ENCODE measurements around the gene KCNIP4.

Gene KCNIP4

DNA sequence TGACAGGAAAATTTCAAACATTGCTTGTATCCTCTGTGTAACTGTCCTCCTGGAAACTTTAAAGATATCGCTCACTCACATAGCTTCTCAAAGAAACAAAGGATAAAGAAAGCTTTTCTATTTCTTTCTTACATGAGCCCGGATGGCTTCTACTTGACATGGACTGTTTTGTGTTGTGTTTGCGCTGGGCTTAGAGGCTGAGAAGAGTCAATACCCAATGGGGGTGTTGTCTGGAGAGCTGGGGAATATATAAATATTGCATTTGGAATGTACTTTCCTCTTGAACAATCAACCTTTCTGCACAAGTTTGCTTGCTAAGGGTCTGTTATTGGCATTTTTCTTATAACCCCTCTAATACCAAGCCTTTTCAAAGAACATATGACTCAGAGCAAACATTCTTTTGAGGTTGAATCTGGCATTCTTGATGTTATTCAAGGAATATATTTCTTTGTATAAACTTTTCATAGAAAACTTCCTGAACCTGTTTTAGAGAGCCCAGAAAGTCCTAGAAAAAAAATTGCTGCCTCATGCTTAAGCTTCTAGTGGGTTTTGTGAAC is 916.4 kb downstream of the KCNIP4 start:
- CTCF ChIA-PET: no interaction called here
- H3K4me1 Mint-ChIP-seq: no peaks in the 10 kb centered on the region
- no peaks in the 10 kb centered on the region for H3K27me3 Mint-ChIP-seq
- peaks cover 8% of the 10 kb centered on the region for H3K9me3 Mint-ChIP-seq
- H3K36me3 Mint-ChIP-seq: no peaks in the 10 kb centered on the region
- DNase-seq: no peak
- no peak overlapping the region for H3K4me3 Mint-ChIP-seq
- no peak overlapping the region for H3K27ac Mint-ChIP-seq

DNA sequence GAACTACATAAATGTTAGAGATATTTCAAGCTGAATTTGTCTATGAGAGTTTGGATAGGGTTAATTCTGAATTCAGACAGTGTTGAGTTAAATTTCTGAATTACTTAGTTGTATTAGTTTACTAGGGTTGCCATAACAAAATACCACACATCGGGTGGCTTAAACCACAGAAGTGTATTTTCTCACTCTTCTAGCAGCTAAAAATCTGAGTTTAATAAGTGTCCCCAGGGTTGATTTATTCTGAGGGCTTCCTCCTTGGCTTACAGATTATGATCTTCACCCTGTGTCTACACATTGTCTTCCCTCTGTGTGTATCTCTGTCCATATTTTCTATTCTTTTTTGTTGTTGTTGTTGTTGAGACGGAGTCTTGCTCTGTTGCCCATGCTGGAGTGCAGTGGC is 929.8 kb downstream of the KCNIP4 start:
- DNase-seq: no peak
- CTCF ChIA-PET: no interaction called here
- Mint-ChIP-seq H3K27ac (no peak overlapping the region), H3K4me3 (no peak overlapping the region), H3K36me3 (no peaks in the 10 kb centered on the region), H3K4me1 (no peaks in the 10 kb centered on the region), H3K9me3 (peaks cover 6% of the 10 kb centered on the region), H3K27me3 (no peaks in the 10 kb centered on the region)

DNA sequence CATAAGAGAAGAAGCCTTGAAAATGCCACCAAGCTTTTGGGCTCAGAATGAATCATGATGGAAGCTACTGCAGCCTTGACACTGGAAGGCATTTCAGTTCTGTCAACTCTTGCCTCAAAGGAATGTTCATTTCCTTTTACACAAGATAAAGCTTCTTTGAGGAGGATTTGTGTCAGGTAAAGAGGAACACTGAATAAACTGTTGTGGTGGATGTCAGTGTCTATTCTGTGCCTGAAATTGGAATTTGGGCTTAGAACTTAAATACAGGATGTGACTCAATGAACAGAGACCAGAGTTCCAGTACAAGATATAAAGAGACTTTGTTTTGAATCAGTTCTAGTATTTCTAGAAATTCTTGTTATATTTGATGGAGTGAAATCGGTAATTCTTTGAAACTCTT is 935.1 kb downstream of the KCNIP4 start:
- H3K9me3 Mint-ChIP-seq: peaks cover 10% of the 10 kb centered on the region
- H3K4me3 Mint-ChIP-seq: no peak overlapping the region
- DNase-seq: no peak
- no peaks in the 10 kb centered on the region for H3K4me1 Mint-ChIP-seq
- no peaks in the 10 kb centered on the region for H3K36me3 Mint-ChIP-seq
- H3K27me3 Mint-ChIP-seq: no peaks in the 10 kb centered on the region
- CTCF ChIA-PET: no interaction called here
- H3K27ac Mint-ChIP-seq: no peak overlapping the region

- Mint-ChIP-seq H3K4me3 (no peak overlapping the region), H3K9me3 (peaks cover 7% of the 10 kb centered on the region), H3K27ac (no peak overlapping the region), H3K4me1 (no peaks in the 10 kb centered on the region), H3K27me3 (no peaks in the 10 kb centered on the region), H3K36me3 (no peaks in the 10 kb centered on the region)
- CTCF ChIA-PET: no interaction called here
- no peak for DNase-seq
These were observed 935.7 kb downstream of the KCNIP4 start for GRCh38 chr4:21012851-21013331.

- Mint-ChIP-seq H3K36me3 (no peaks in the 10 kb centered on the region), H3K9me3 (peaks cover 6% of the 10 kb centered on the region)
- CTCF ChIA-PET: no interaction called here
These were observed 937.5 kb downstream of the KCNIP4 start for GRCh38 chr4:21011106-21011505.

DNA sequence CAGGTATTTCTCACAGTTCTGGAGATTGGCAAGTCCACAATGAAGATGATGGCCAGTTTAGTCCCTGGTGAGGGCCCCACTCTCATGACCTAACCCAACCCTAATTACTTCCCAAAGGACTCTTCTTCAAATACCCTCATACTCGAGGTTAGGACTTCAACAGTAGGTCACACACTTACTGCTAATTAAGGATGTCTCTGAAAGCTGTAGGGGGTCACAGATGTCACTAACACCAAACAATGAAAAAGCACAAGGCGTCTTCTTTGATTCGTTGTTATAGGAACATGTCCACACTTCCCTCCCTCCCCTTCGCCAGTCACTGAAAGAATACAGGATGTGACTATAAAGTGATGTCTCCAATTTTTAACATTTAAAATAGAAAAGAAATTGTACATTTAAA is 938.6 kb downstream of the KCNIP4 start:
- peaks cover 6% of the 10 kb centered on the region for H3K9me3 Mint-ChIP-seq
- no peak overlapping the region for H3K27ac Mint-ChIP-seq
- H3K4me3 Mint-ChIP-seq: no peak overlapping the region
- CTCF ChIA-PET: no interaction called here
- H3K27me3 Mint-ChIP-seq: no peaks in the 10 kb centered on the region
- no peak for DNase-seq
- H3K36me3 Mint-ChIP-seq: no peaks in the 10 kb centered on the region
- no peaks in the 10 kb centered on the region for H3K4me1 Mint-ChIP-seq

More at GRCh38 chr4:21011106-21011505, 937.5 kb downstream of the KCNIP4 start:
- no peaks in the 10 kb centered on the region for H3K27me3 Mint-ChIP-seq
- H3K27ac Mint-ChIP-seq: no peak overlapping the region
- DNase-seq: no peak
- H3K4me3 Mint-ChIP-seq: no peak overlapping the region
- H3K4me1 Mint-ChIP-seq: no peaks in the 10 kb centered on the region

DNA sequence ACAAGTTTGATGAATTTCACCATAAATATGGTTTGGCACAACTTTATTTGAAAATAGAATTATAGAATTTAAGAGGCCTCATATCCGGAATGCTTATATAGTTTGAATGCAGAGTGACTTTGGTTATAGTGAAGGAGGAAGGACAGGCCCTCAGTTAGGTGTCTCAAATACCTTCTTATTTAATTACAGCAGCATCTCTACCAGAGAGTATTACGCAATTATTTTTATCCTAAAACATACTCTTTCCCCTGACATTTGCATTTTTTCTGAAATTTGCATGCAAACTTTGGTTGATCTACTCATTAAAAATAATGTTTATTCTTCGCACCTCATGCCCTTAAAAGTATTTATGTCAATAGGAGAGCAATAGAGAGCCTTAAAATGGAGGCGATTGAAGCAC is 942.9 kb downstream of the KCNIP4 start:
- DNase-seq: no peak
- CTCF ChIA-PET: no interaction called here
- Mint-ChIP-seq H3K36me3 (no peaks in the 10 kb centered on the region), H3K27me3 (no peaks in the 10 kb centered on the region), H3K4me1 (peaks cover 6% of the 10 kb centered on the region), H3K9me3 (peaks cover 1% of the 10 kb centered on the region), H3K4me3 (no peak overlapping the region), H3K27ac (no peak overlapping the region)

DNA sequence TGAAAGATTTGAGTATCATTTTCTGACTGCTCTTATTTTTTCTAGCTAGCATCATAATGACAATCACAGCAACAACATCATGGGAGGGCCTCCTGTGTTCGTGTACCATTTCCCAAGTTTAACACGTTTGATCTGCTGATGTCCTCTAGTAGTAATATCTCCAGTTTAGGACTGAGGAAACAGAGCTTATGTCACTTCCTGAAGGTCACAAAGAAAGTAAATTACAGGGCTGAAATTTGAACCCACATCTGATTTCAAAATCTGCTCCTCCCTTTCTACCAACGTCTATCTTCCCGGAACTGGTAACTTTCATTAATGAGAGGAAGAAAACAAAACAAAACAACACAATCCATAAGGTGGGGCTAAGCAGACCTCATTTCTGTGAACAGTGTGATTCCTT is 945.6 kb downstream of the KCNIP4 start:
- CTCF ChIA-PET: no interaction called here
- no peak overlapping the region for H3K4me3 Mint-ChIP-seq
- H3K9me3 Mint-ChIP-seq: peaks cover 2% of the 10 kb centered on the region
- no peak overlapping the region for H3K27ac Mint-ChIP-seq
- peaks cover 6% of the 10 kb centered on the region for H3K4me1 Mint-ChIP-seq
- no peaks in the 10 kb centered on the region for H3K27me3 Mint-ChIP-seq
- no peak for DNase-seq
- no peaks in the 10 kb centered on the region for H3K36me3 Mint-ChIP-seq

DNA sequence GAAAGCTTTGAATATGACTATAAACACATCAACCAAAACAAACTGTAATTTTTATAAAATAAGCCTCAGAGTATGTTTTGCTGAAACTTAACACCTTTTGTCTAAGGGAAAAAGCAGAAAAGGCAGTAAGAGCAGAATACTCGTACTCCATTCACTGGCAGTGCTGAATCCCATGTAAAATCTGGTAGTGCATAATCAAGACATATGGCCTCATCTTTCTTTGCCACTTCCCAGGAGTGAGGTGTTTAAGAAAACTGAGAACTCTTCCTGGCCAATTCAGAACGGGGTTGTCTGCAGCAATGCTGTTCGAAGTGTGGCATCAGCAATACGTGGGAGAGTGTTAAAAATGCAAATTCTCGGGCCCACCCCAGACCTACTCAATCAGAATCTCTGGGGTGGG is 946.3 kb downstream of the KCNIP4 start:
- Mint-ChIP-seq H3K36me3 (no peaks in the 10 kb centered on the region), H3K4me3 (no peak overlapping the region), H3K4me1 (peaks cover 6% of the 10 kb centered on the region), H3K27me3 (no peaks in the 10 kb centered on the region), H3K27ac (no peak overlapping the region), H3K9me3 (peaks cover 2% of the 10 kb centered on the region)
- CTCF ChIA-PET: no interaction called here
- no peak for DNase-seq

DNA sequence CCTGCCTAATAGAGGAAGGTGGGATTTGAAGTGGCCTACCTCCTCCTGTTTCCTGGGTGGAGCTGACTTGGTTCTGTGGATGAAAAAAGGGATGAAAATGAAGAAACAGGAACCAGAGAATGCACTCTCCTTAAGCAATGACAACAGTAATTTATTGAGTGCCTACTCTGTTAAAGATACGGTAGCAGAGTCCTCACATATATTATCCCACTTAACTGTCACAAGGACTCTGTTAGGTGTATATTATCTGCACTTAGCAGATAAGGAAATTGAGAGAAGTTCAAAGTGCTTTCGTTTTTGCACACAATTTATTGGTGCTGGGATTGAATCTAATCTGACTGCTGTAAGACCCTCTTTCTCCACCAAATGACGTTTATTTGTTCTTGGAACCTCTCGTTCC is 947.1 kb downstream of the KCNIP4 start:
- Mint-ChIP-seq H3K4me1 (peaks cover 6% of the 10 kb centered on the region), H3K36me3 (no peaks in the 10 kb centered on the region), H3K9me3 (peaks cover 2% of the 10 kb centered on the region), H3K27ac (no peak overlapping the region), H3K27me3 (no peaks in the 10 kb centered on the region), H3K4me3 (no peak overlapping the region)
- CTCF ChIA-PET: no interaction called here
- DNase-seq: no peak

GRCh38 chr4:20997886-20998285 is 950.7 kb downstream of the KCNIP4 start:
- no peak overlapping the region for H3K4me3 Mint-ChIP-seq

GRCh38 chr4:20995610-20996009 is 953.0 kb downstream of the KCNIP4 start:
- CTCF ChIA-PET: no interaction called here
- H3K4me3 Mint-ChIP-seq: no peak overlapping the region
- no peak overlapping the region for H3K27ac Mint-ChIP-seq
- no peaks in the 10 kb centered on the region for H3K27me3 Mint-ChIP-seq
- peaks cover 2% of the 10 kb centered on the region for H3K9me3 Mint-ChIP-seq
- H3K4me1 Mint-ChIP-seq: no peaks in the 10 kb centered on the region
- no peaks in the 10 kb centered on the region for H3K36me3 Mint-ChIP-seq
- no peak for DNase-seq

More at GRCh38 chr4:20997886-20998285, 950.7 kb downstream of the KCNIP4 start:
- Mint-ChIP-seq H3K9me3 (peaks cover 2% of the 10 kb centered on the region), H3K36me3 (no peaks in the 10 kb centered on the region), H3K27ac (no peak overlapping the region), H3K27me3 (no peaks in the 10 kb centered on the region), H3K4me1 (peaks cover 3% of the 10 kb centered on the region)
- no peak for DNase-seq
- CTCF ChIA-PET: no interaction called here

- H3K27ac Mint-ChIP-seq: no peak overlapping the region
- CTCF ChIA-PET: no interaction called here
- no peaks in the 10 kb centered on the region for H3K4me1 Mint-ChIP-seq
- no peak for DNase-seq
- H3K9me3 Mint-ChIP-seq: peaks cover 2% of the 10 kb centered on the region
- H3K27me3 Mint-ChIP-seq: no peaks in the 10 kb centered on the region
- H3K4me3 Mint-ChIP-seq: no peak overlapping the region
- no peaks in the 10 kb centered on the region for H3K36me3 Mint-ChIP-seq
These were observed 953.6 kb downstream of the KCNIP4 start for GRCh38 chr4:20995015-20995414.

DNA sequence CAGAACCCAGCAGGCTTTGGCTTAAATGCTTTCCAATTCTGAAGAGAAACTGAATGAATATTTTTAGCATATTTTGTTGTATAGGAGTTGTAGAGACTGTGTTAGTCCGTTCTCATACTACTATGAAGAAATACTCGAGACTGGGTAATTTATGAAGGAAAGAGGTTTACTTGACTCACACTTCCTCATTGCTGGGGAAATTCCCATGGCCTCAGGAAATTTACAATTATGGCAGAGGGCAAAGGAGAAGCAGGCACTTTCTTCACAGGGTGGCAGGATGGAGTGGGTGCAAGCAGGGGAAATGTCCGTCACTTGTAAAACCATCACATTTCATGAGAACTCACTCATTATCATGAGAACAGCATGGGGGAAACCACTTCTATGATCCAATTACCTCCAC is 956.6 kb downstream of the KCNIP4 start:
- Mint-ChIP-seq H3K4me3 (no peak overlapping the region), H3K27me3 (no peaks in the 10 kb centered on the region), H3K27ac (no peak overlapping the region), H3K4me1 (no peaks in the 10 kb centered on the region), H3K36me3 (no peaks in the 10 kb centered on the region), H3K9me3 (peaks cover 4% of the 10 kb centered on the region)
- CTCF ChIA-PET: no interaction called here
- DNase-seq: no peak

- no peak for DNase-seq
- Mint-ChIP-seq H3K4me1 (no peaks in the 10 kb centered on the region), H3K36me3 (no peaks in the 10 kb centered on the region), H3K4me3 (no peak overlapping the region), H3K27me3 (peaks cover 9% of the 10 kb centered on the region), H3K27ac (no peak overlapping the region), H3K9me3 (peaks cover 4% of the 10 kb centered on the region)
- CTCF ChIA-PET: no interaction called here
These were observed 961.4 kb downstream of the KCNIP4 start for GRCh38 chr4:20987191-20987590.

- Mint-ChIP-seq H3K27ac (no peak overlapping the region), H3K4me1 (no peaks in the 10 kb centered on the region), H3K27me3 (peaks cover 9% of the 10 kb centered on the region), H3K9me3 (peaks cover 2% of the 10 kb centered on the region), H3K4me3 (no peak overlapping the region), H3K36me3 (no peaks in the 10 kb centered on the region)
- CTCF ChIA-PET: no interaction called here
- no peak for DNase-seq
These were observed 964.1 kb downstream of the KCNIP4 start for GRCh38 chr4:20984576-20984836.
